HG03520 (cell line): ENCODE data around the gene GET3.

ENCODE experiments used
- ATAC-seq: cut with Tn5 transposase; IDR thresholded peaks from one replicate; pipeline ENCODE4 v1.9.1; 2021; ENCODE audit warnings: mild to moderate bottlenecking, moderate library complexity; ENCODE audit not compliant: unreplicated experiment

The GET3 gene

DNA sequence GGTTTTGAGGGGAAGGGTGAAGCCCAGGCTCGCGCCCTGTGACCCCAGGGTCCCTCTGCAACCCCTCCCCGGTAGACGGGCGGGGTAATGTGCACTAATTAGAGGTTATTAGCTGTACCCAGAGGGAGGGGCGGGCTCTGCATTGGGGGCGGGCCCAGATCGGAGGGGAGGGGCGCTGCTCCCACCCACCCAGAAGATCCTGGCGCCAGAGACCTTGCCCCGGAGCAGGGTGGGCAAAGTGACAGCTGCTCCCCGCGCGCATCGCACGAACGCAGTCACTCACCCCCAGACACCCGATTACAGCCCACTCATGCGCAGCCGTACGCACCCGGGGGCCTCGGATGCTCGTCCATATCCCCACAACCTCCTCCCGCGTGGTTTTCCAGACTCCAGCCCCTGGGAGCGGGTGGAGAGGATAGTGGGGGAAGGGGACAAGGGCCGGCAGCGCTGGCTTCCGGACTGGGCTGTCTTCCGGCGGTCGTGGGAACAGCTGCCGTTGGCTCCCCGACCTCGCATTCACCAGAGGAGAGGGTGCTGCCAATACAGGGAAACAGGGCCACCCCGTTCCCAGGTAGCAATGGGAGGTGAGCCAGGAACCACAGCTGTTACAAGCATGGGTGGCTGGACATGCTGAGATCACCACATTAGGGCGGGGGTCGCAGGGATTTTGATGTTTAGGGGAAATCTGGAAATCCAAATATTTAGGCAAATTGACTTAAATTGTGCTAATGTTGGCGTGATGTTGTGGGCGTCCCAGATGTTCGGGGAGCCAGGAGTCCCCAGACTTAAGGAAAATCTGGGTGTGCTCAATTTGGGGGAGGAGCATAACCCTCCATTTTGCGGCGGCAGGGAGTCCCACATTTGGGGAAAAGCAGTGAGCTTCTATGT, 41.0 kb downstream of the GET3 start:
- no peak for ATAC-seq

DNA sequence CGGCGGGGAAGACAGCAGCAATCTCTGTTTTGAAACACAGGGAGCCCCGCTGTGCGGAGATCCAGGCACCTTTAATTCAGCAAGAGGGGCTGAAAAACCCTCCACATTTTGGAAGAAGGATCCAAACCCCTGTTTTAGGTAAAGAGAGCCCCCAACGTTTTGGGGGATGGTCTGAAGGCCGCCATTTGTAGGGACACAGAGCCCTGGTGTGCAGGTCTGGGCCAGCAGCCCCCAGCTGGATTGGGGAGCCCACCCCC, 41.5 kb downstream of the GET3 start:
- ATAC-seq = no peak

DNA sequence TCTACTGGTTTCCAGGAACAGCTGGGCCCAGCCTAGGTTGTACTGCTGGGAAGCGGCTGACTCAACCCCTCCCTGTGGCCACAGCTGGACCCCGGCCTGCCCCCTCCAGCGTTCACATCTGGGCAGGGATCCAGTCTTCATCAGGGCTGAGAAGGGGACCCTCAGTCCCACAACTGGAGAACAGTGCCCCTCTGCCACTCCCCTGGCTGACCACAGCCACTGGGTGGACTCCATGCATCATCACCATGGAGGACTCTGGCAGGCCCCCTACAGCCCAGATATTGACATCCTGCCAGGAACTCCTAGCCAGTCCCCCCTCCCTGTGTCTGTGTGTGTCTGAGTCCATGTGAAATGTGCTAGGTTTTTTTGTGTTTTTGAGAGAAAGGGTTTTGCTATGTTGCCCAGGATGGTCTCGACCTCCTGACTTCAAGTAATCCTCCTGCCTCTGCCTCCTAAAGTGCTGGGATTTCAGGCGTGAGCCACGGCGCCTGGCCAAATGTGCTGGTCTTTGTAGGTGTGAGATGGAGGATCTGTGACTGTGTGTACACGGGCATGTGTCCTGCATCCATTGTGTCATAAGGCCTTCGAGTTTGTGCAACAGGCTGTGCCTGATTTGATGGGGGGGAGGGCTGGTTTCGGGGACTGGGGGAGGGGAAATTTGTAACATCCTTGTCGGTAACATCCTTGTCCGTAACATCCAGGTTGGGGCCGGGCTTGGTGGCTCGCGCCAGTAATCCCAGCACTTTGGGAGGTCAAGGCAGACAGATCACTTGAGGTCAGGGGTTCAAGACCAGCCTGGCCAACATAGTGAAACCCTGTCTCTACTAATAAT, 42.1 kb downstream of the GET3 start:
- no peak for ATAC-seq

DNA sequence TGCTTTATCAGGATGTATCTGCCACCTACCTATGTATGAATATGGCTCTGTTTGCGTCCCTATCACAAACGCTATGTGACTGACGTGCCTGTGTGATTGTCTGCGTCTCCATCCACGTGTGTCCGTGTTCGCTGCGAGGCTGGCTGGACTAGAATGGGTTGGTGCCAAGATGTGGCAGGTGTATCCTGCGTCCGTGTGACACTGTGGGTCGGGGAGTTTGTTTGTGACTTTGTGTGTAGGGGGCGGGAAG, 44.8 kb downstream of the GET3 start:
- no peak for ATAC-seq

DNA sequence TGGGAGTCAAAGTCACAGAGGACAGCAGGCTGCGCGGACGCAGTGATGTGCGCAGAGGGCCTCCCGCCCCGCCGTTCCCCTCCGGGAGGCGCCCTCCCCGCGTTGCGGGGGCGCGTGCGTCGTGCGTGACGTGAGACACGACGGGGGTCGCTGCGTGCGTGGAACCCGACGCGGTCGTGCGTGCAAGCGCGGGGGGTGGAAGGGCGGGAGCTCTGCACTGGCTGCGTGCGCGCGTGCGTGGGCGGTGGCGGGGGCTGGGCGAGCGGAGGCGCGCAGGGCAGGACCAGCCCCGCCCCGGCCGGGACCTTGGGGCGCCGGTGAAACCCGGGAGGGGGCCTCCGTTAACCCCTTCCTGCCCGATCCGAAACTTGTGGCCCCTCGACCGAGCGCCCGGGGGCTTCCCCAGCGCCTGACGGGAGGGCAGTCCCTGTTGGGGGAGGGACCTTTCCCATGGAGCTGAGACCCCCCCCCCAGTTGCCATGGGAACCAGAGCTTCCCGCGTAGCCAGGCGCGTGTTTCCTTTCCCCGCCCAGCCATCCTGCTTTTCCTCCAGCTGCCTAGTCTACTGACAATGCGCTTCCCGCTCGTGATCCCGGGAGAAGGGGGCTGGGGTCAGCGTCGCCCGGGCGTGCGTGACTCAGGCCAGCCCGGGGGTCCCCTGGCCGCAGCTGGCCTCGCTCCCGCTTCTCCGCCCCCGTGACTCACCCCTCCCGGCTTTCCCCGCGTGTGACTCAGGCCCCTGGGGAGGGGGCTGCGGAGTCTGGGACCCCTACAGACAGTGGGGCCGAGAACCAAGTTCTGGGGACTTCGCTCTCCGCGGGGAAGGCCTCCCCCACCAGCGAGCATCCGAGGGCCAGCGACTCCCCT, 45.4 kb downstream of the GET3 start:
- peak; percentile 38 for ATAC-seq

DNA sequence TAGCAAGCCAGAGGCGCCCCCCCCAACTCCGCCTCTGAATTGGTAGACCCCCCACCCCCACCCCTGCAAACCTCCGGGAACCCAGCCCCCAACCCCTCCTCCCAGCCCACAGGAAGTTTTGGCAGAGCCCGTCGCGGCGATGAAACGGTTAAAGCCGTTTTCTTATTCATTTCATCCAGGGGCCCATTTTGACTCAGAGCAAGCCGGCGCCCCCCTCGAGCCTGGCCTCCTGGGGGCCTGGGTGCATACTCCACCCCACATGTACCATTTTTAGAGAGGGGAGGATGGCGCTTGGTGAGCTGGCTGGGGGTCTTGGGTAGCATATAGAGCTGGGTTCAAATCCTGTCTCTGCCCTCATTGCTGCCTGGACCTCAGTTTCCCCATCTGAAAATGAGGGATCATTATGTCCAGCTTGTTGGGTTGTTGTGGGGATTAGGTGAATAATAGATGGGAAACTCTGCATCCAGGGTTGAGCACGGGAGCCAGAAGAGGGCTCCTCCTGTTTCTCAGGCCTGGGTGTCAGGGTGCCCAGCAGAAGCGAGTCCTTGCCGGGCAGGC, 46.1 kb downstream of the GET3 start:
- ATAC-seq = no peak

DNA sequence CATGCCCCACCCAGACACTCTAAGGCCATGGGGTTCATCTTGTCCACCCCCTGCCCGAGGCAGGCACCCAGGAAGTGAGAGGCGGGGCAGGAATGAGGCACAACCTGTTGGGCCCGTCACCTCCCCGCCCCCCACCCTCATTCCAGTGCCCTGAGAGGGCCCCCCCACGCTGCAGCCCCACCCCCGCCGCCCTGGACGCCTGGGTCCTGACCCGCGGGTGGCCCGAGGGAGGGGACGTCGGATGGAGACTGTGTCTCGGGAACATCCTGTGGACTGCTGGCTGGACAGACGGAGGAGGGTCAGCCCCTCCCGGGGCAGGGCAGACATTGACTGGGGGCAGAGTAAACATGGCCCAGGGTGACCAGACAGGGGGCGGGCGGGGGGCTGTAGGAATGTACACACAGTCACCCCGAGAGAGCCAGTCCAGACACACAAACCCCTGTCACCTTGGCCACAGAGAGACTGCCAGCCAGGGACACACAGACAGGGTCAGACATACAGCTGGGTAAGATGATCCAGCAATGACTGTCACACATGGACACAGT, 46.6 kb downstream of the GET3 start:
- no peak for ATAC-seq

DNA sequence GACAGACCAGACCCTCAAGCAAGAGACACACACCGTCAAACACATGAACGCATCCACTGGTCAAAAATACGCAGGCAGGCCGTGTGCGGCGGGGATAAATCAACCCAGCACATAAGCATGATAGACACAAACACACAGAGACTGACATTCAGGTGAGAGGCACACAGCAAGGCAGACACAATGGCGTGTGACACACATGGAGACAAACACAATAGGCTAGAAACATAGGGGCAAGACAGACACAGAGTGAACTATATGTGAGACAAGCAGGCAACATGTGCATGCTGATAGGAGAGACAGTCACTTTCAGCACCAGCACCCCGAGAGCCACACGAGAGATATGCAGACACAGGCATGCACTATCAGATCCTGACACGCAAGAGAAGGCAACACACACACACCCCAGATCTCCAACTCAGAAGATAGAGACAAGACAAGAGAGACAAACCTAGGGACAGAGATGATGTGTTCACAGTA, 47.1 kb downstream of the GET3 start:
- no peak for ATAC-seq

DNA sequence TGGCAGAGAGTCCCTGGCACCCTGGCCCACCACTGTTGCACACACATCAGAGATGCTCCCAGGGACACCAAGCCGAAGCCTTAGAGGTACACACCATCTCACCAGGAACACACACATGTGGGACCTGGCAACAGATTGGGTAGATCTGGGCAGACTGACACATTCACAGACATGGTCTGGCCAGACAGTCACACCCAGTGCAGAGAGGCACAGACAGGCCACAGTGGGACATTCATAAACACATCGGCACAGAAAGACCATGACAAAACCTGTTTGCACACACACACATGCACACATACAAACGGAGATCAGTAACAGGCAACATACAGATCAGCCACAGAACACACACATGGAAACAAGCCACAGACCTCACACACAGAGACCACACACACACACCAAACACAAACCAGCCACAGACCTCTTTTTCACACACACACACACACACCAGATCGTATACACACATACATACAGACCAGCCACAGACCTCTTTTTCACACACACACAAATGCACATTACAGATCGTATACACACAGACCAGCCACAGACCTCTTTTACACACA, 47.7 kb downstream of the GET3 start:
- ATAC-seq = no peak

DNA sequence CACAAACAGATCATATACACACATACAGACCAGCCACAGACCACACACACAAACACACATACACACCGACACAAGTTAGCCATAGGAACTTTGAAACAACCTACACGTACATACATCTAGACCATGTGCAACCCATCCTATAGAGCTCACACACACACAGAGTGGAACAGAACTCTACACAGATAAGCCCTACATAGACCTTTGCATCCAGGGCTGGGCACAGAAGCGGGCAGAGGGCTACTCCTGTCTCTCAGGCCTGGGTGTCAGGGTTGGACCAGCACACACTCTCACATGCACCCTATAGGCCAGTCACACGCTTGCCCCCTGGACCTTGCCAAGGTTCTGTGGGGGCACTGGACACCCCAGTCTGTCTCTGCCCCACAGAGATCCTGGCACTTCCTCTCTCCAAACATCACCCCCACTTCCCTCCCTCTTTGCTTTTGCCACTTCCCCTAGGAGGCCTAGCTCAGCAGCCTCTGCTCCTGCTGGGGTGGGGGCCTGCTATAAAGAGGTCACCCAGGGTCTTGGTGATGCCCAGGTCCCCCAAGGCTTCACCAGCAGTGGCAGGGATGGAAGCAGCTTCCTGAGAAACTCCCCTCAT, 48.2 kb downstream of the GET3 start:
- no peak for ATAC-seq

DNA sequence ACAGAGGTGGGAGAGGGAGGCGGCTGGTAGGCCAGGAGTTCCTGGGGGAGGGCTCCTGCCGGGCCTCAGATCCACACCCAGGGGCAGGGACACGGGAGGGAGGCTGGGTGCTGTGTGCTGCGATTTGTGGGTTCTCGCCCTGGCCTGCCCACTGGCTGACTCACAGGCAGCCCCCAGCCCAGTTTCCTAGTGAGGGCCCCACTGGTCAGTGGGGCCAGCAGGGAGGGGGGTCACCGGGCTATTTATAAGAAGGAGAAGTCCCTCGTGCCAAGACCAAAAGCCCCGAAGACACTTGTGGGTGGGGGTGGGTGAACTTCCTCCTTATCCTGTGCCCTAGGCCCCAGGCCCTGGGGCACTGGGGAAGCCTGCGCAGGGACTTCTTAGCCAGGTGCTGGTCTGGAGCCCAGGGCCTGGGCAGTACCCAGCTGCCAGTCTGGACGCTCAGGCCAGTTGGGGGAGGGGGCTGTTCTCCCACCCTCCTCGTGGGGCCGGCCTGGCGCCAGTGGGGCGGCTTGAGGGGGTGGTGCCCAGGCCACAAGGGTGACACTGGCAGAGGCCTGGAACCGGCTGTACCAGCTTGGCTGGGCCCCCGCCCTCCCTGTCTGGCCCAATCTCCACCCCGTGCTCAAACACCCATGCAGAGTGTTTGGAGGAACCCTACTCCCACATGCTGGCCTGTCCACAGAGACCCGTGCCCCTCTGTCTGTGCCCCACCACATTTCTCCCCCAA, 49.0 kb downstream of the GET3 start:
- ATAC-seq = no peak

DNA sequence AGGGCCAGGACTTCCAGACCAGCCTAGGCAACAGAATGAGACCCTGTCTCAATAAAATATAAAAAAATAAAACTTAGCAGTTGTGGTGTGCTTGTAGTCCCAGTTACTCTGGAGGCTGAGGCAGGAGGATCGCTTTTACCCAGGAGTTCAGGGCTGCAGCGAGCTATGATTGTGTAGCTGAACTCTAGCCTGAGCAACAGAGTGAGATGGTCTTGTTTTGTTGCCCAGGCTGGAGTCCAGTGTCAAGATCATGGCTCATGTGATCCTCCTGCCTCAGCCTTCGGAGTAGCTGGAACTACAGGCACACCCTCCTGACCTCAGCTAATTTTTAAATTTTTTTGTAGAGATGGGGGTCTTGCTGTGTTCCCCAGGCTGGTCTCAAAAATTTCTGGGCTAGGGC, 49.7 kb downstream of the GET3 start:
- no peak for ATAC-seq

DNA sequence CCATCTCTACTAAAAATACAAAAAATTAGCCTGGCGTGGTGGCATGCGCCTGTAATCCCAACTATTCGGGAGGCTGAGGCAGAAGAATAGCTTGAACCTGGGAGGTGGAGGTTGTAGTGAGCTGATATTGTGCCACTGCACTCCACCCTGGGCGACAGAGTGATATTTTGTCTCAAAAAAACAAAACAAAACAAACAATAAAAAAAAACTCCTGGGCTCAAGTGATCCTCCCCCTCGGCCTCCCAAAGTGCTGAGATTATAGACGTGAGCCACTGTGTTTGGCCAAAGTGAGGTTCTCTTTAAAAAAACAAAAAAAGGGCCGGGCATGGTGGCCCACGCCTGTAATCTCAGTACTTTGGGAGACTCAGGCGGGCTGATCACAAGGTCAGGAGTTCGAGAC, 50.2 kb downstream of the GET3 start:
- ATAC-seq = no peak

DNA sequence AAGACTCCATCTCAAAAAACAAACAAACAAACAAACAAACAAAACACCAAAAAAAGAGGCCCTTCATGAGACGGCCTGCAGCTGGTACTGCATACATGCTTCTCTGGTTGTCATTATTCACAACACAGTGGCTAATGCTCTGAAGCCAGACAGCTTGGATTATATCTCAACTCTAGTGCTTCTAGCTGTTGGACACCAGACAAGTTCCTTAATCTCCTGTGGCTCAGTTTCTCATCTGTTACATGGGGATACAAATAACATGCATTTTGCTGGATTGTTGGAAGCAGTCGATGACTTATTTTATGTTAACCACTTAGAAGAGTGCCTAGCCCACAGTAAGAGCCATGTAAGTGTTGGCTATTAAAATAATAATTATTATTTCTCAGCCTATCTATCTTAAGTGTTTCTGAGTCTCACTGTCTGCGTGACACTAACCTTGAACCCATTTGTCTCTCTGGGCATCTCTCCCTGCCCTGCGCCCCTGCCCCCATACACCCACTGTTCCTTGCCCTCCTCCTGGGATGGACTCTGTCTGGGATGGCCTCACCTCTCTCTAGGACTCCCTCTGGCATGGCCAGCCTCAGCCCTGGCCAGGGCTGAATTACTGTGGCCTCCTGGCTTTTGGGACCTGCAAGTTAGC, 50.9 kb downstream of the GET3 start:
- ATAC-seq = no peak

DNA sequence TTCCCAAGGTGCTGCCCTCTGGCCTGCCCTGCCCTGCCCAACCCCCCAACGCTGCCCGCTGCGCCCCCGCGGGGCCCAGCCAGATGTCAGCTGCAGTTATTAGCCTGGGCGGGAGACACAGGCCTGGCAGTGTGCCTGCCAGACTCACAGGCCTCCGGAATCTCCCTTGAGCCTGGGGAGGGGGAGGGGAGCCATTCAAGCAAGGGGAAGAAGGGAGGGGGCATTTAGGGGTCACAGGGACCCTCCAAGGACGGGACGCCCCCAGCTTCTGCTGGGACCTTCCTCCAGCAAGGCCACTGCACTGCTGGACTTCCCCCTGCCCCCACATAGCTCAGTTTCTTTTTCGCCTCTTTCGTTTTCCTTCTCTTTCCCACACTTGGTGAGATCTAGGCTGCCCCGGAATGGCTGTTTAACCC, 51.4 kb downstream of the GET3 start:
- ATAC-seq = no peak

DNA sequence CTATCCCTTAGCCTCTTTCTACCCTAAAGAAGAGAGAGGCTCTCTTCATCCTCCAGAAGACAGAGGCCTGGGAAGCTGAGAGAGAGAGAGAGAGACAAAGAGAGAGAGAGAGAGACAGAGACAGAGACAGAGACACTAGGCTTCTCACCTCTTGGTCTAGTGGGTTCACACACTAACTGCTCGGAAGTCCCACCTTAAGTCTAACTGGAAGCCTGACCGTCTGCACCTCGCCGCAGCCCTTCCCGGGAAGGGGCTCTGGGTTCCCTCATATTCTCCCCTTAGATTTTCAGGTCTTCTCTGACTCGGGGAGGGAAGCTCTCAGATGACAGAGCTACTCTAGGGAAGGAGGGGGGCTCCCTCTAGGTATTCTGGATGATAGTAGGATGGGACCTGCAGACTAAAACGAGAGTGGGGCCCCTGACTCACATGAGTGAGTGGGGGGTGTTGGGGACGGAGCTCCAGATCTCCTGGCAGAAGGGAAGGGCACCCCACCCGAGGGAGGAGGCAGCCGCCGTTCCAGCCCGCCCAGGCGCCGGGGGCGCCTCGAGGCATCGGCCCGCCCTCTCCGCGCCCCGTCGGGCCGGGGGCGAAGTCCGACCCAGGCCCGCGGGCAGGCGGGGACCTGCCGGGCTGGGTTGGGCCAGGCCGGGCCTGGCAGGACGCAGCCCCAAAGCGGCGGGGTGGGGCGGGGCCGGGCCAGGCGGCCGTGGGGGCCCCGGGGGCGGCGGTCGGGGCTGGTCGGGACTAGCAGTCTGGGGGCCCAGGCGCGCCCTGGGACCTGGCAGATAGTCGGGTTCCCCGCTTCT, 52.0 kb downstream of the GET3 start:
- ATAC-seq = no peak

DNA sequence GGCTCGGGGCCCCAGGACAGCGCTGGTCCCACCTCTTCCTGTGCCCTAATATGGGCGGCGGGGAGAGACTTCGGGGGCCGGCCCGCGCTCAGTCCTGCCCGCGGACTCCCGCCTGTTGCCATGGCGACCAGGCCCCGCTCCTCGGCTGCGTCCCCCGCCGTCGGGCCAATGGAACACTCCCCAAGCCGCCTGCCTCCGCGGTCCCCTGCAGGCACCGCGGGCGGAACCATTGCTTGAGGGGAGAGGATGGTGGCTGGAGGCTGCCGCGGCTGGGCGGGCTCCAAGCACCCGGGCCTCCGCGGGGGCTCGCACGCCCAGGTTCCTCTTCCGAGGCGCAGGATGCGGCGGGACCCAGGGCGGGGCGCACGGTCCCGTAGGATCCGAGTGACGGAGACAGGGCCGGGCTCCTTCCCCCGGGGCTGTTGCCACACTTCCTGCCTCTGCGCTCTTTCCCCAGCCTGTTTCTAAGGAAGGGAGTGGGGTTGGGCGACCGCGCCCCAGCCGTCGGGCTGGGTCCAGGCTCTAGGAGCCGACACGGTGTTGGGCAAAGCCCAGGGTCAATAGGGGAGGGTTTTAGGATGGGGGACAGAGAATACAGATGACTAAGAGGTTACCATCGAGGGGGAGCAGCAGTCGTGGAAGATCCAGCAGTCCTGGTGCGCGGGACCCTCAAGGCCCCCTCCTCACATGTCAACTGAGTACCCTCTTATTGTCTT, 52.8 kb downstream of the GET3 start:
- peak; percentile 39 for ATAC-seq
